ENCODE results near the gene SNX4.

GRCh38 chr3:125477701-125478100 is 42.3 kb downstream of the SNX4 start:
- TF ChIP-seq, protein P1, sequence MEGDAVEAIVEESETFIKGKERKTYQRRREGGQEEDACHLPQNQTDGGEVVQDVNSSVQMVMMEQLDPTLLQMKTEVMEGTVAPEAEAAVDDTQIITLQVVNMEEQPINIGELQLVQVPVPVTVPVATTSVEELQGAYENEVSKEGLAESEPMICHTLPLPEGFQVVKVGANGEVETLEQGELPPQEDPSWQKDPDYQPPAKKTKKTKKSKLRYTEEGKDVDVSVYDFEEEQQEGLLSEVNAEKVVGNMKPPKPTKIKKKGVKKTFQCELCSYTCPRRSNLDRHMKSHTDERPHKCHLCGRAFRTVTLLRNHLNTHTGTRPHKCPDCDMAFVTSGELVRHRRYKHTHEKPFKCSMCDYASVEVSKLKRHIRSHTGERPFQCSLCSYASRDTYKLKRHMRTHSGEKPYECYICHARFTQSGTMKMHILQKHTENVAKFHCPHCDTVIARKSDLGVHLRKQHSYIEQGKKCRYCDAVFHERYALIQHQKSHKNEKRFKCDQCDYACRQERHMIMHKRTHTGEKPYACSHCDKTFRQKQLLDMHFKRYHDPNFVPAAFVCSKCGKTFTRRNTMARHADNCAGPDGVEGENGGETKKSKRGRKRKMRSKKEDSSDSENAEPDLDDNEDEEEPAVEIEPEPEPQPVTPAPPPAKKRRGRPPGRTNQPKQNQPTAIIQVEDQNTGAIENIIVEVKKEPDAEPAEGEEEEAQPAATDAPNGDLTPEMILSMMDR (IDR thresholded peaks at IDR 0.05; ENCODE audit: poor library complexity, severe bottlenecking), result no peak
- no peak for TF ChIP-seq EZH2 (IDR thresholded peaks at IDR 0.05; ENCODE audit: borderline replicate concordance, insufficient read depth, low read length, poor library complexity, severe bottlenecking)
